ENCODE measurements around the gene GPR3.

GPR3 gene, protein sequence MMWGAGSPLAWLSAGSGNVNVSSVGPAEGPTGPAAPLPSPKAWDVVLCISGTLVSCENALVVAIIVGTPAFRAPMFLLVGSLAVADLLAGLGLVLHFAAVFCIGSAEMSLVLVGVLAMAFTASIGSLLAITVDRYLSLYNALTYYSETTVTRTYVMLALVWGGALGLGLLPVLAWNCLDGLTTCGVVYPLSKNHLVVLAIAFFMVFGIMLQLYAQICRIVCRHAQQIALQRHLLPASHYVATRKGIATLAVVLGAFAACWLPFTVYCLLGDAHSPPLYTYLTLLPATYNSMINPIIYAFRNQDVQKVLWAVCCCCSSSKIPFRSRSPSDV

GRCh38 chr1:27392096-27392777 lies at the start of gene GPR3:
TSS of gene GPR3 (plus strand) at chr1:27392622. CDS start at chr1:27393799, 1,177 bp downstream.
- peak; percentile 78 for DNase-seq

GRCh38 chr1:27342778-27343638 lies 49.4 kb upstream of the GPR3 start:
- peak; percentile 35 for DNase-seq

- DNase-seq, result no peak
These were observed 48.8 kb upstream of the GPR3 start for GRCh38 chr1:27343639-27344025.

GRCh38 chr1:27345272-27345671 lies 47.1 kb upstream of the GPR3 start:
- no peak for DNase-seq

GRCh38 chr1:27346357-27346756 lies 46.1 kb upstream of the GPR3 start:
- no peak for DNase-seq

DNA sequence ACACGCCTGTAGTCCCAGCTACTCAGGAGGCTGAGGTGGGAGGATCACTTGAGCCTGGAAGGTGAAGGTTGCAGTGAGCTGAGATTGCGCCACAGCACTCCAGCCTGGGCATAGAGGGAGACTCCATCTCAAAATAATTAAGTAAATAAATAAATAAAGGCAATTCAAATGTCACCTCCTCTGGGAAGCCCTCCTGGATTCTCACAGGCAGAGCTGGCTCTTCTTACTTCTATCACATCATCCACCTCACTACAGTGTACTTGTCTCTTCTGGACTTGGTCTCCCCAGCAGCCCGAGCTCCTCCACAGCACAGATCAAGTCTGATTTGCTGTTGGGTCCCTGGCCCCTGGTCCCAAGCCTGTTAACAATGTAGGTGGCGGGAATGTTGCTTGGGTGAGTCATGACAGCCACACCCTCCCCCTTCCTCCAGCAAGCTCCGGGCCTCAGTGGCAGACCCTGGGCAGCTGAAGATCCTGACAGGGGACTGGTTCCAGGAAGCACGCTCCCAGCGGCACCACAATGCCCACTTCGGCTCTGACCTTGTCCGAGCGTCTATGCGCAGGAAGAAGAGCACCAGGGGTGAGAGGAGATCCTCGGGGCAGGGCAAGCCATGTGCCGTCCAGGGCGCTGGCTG lies 45.3 kb upstream of the GPR3 start:
- DNase-seq, result no peak

- no peak for DNase-seq
These were observed 43.3 kb upstream of the GPR3 start for GRCh38 chr1:27348861-27349783.

- no peak for DNase-seq
These were observed 42.4 kb upstream of the GPR3 start for GRCh38 chr1:27349784-27350662.

- DNase-seq, result no peak
These were observed 41.5 kb upstream of the GPR3 start for GRCh38 chr1:27350663-27351540.

- no peak for DNase-seq
These were observed 40.8 kb upstream of the GPR3 start for GRCh38 chr1:27351541-27352107.

DNA sequence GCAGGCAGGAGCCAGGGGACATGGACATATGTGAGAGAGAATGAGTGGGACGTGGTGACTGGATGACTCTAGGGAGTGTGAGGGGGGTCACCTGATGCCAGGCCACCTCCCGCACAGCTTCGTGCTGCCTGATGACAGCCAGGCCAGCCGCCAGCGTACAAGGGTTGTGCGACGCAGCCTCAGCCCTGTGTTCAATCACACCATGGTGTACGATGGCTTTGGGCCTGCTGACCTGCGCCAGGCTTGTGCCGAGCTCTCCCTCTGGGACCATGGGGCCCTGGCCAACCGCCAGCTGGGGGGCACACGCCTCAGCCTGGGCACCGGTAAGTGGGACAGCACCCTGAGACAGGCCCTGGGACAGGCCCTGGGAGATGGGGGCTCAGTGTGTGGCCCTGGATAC lies 39.3 kb upstream of the GPR3 start:
- DNase-seq, result no peak

- DNase-seq, result no peak
These were observed 38.8 kb upstream of the GPR3 start for GRCh38 chr1:27353629-27354028.

GRCh38 chr1:27355683-27356082 lies 36.7 kb upstream of the GPR3 start:
- no peak for DNase-seq

GRCh38 chr1:27356277-27356618 lies 36.2 kb upstream of the GPR3 start:
- no peak for DNase-seq

DNA sequence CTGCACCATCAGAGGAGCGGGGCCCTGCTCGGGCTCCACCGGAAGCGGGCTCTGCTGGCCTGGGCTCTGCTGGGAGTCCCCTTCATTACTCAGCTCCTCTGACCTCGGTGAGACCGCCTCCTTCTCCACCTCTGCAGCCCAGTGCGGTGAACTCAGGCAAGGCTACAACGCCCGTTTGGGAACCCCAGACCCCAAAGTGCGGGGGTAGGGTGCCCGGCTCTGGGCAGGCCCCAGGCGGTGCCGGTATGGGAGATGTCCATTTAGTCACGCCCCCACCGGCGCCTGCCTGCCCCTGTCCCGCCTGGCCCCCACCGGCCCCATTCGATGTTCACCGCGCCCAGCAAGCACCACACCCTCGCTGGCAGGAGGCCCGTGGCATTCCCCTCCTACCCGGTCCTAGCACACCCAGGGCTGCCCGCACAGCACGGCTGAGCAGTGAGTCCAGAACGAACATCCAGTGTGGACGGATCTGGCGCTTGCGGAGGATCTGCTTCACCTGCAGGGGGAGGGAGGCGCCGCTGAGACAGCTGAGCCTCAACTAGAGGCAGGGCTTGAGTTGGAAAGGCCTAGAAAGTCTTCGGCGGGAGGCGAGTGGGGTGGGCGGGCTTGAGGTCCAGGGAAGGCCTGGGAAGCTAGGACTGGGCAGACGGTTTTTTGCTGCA lies 35.7 kb upstream of the GPR3 start:
- DNase-seq, result no peak

- DNase-seq, result no peak
These were observed 35.0 kb upstream of the GPR3 start for GRCh38 chr1:27357281-27358037.

DNA sequence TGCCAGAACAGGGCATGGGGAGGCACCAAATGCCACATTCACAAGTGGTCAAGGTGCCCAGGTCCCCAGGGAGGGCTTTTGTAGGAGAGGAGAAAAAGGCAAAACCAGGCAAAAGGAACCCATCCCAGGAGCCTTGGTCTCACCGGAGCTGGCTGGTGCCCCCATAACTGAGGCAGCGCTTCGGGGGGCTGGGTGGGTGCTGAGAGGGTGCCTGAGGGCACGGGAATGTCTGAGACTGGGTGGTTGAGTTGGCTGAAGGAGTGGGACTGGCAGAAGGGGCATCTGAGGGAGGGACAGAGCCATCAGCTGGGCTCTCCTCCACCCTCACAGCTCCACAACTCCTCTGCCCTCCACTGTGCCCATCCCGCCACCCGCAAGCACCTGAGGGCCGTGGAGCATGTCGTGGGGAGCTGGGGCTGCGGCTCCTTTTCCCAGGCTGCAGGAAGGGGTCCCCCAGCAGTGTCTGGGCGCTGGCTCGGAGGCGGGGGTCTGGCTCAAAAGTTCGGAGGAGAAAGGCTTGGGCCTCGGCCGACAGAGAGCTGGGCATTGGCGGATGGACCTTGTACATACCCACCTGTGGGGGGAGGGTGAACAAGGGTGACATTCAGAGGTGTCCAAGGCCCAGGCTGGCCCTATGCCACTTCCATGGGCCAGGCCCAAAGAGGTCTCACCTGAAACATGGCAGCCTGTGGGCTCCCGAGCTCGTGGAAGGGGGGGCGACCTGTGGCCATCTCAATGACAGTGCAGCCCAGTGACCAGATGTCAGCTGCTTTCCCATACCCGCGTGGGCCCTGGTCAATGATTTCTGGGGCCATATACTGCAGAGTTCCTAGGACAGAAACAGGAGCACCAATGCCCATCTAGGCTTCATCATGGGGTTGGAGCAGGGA lies 34.1 kb upstream of the GPR3 start:
- no peak for DNase-seq

Data from NK-92 treated with Interleukin-12 subunit alpha and Interleukin-12 subunit beta, amount 100 ng/mL, for 24 hours (cell line).